ENCODE measurements around the gene ELL3. TPM values are rescaled to one million over a fixed set of nuclear protein-coding genes. Genes with fewer than 3 reads are reported as not detected.
A peak's percentile ranks its signal among the peaks of the same experiment; 100 is the strongest.
"Not testable (repeated sequence)": the region's sequence is repeated elsewhere in the genome, so short reads cannot be mapped to it uniquely, and the experiment has no call there.

The ELL3 gene
- total RNA-seq, 1 donor, result 3.6 TPM

GRCh38 chr15:43735416-43735815 is 41.4 kb downstream of the ELL3 start:
- Histone ChIP-seq H4K20me1 (ENCODE audit: insufficient read depth, low read length) (no peaks in the 10 kb centered on the region), H3K79me2 (ENCODE audit: insufficient read depth, low read length) (no peaks in the 10 kb centered on the region), H3K4me3 (ENCODE audit: insufficient read depth, low read length) (no peak overlapping the region), H3K4me2 (ENCODE audit: insufficient read depth, low read length) (peak overlapping the region; percentile 20), H3K27ac (ENCODE audit: low read depth, low read length) (no peak overlapping the region), H3K9me3 (ENCODE audit: low read depth, low read length) (no peaks in the 10 kb centered on the region), H3K27me3 (ENCODE audit: insufficient read depth, low read length) (no peaks in the 10 kb centered on the region), H3K36me3 (ENCODE audit: insufficient read depth, low read length) (no peaks in the 10 kb centered on the region), H2AFZ (ENCODE audit: low read length) (no peak overlapping the region), H3K4me1 (ENCODE audit: insufficient read depth, low read length) (peaks cover 2% of the 10 kb centered on the region)
- TF ChIP-seq, protein P1, sequence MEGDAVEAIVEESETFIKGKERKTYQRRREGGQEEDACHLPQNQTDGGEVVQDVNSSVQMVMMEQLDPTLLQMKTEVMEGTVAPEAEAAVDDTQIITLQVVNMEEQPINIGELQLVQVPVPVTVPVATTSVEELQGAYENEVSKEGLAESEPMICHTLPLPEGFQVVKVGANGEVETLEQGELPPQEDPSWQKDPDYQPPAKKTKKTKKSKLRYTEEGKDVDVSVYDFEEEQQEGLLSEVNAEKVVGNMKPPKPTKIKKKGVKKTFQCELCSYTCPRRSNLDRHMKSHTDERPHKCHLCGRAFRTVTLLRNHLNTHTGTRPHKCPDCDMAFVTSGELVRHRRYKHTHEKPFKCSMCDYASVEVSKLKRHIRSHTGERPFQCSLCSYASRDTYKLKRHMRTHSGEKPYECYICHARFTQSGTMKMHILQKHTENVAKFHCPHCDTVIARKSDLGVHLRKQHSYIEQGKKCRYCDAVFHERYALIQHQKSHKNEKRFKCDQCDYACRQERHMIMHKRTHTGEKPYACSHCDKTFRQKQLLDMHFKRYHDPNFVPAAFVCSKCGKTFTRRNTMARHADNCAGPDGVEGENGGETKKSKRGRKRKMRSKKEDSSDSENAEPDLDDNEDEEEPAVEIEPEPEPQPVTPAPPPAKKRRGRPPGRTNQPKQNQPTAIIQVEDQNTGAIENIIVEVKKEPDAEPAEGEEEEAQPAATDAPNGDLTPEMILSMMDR (IDR thresholded peaks at IDR 0.05; ENCODE audit: extremely low read depth, low read depth, low read length), result no peak
- no peak for DNase-seq (ENCODE audit: insufficient read length, low spot score, missing footprints)

DNA sequence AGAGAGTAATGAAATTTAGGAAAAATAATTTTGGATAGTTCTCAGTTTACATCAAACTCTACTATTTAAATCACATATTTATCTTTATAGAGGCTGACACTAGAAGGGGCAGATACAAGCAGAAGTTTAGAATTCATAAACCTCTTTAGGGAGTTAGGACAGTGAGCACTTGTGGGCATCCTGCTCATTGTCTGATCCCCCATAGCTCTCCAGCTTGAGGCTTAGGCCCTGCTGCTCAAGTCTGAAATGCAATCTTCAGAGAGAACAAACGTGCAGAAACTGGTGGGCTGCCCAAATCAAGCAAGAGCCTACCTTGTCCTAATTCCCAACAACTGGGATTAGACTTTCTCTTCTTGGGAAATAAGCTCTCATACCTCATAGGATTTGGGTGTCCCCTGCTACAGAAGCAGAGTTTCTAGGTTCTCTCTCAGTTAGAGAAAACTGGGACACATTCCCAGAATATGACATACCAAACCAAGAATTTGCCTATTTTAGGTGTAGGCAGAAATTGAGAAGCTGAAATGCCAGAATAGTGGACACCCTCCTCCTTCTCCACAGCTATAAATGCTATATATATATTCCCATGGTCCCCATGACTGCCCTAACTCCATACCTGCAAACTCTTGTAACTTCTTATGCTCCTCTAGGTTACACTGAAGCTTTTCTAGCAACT is 48.6 kb downstream of the ELL3 start:
- H3K4me3 ChIP-seq (ENCODE audit: insufficient read depth, low read length); H3K27ac ChIP-seq (ENCODE audit: low read depth, low read length); H2AFZ ChIP-seq (ENCODE audit: low read length); H4K20me1 ChIP-seq (ENCODE audit: insufficient read depth, low read length); H3K79me2 ChIP-seq (ENCODE audit: insufficient read depth, low read length); H3K9me3 ChIP-seq (ENCODE audit: low read depth, low read length); H3K36me3 ChIP-seq (ENCODE audit: insufficient read depth, low read length); H3K27me3 ChIP-seq (ENCODE audit: insufficient read depth, low read length); H3K4me1 ChIP-seq (ENCODE audit: insufficient read depth, low read length): not testable (repeated sequence)
- peak overlapping the region; percentile 45 for H3K4me2 ChIP-seq (ENCODE audit: insufficient read depth, low read length)
- DNase-seq (ENCODE audit: insufficient read length, low spot score, missing footprints), result peak; percentile 51

GRCh38 chr15:43726306-43726705 is 50.5 kb downstream of the ELL3 start:
- not testable (repeated sequence) for H3K79me2 ChIP-seq (ENCODE audit: insufficient read depth, low read length); H3K27me3 ChIP-seq (ENCODE audit: insufficient read depth, low read length); H3K36me3 ChIP-seq (ENCODE audit: insufficient read depth, low read length); H3K4me1 ChIP-seq (ENCODE audit: insufficient read depth, low read length); DNase-seq (ENCODE audit: insufficient read length, low spot score, missing footprints); H2AFZ ChIP-seq (ENCODE audit: low read length); H3K4me2 ChIP-seq (ENCODE audit: insufficient read depth, low read length); H3K27ac ChIP-seq (ENCODE audit: low read depth, low read length); H3K4me3 ChIP-seq (ENCODE audit: insufficient read depth, low read length); H4K20me1 ChIP-seq (ENCODE audit: insufficient read depth, low read length); H3K9me3 ChIP-seq (ENCODE audit: low read depth, low read length)

DNA sequence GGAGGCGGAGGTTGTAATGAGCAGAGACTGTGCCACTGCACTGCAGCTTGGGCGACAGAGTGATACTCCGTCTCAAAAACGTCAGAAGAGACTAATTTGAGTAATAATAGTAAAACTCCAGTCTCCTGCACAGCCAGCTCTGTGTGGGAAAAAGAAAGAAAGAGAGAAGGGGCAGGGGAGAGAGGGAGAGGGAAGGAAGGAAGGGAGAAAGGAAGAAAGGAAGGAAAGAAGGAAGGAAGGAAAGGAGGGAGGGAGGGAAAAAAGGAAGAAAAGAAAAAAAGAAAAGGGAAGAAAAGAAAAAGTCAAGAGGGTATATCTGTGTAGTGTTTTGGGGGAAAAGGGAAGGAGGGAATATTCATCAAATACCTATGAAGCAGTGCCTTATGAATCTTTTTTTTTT is 53.6 kb downstream of the ELL3 start:
- Histone ChIP-seq H2AFZ (ENCODE audit: low read length) (no peak overlapping the region), H3K4me1 (ENCODE audit: insufficient read depth, low read length) (peaks cover under 1% of the 10 kb centered on the region), H3K4me2 (ENCODE audit: insufficient read depth, low read length) (no peak overlapping the region), H3K27me3 (ENCODE audit: insufficient read depth, low read length) (no peaks in the 10 kb centered on the region), H3K27ac (ENCODE audit: low read depth, low read length) (no peak overlapping the region), H3K36me3 (ENCODE audit: insufficient read depth, low read length) (no peaks in the 10 kb centered on the region), H3K4me3 (ENCODE audit: insufficient read depth, low read length) (no peak overlapping the region), H3K79me2 (ENCODE audit: insufficient read depth, low read length) (no peaks in the 10 kb centered on the region), H3K9me3 (ENCODE audit: low read depth, low read length) (no peaks in the 10 kb centered on the region), H4K20me1 (ENCODE audit: insufficient read depth, low read length) (no peaks in the 10 kb centered on the region)
- DNase-seq (ENCODE audit: insufficient read length, low spot score, missing footprints), result no peak
- TF ChIP-seq, protein P1 (IDR thresholded peaks at IDR 0.05; ENCODE audit: extremely low read depth, low read depth, low read length), result no peak

Small RNAs within 50 kb of the gene (small RNA-seq; reads per million reads assigned to genes)
- gene MIR1282, result not detected
- not detected for gene RNU6-354P

Other genes starting within 250 kb of the ELL3 start
- 20.3 and 45.1 TPM in 2 replicates for gene PPIP5K1, start 186.8 kb downstream of the ELL3 start, total RNA-seq
- not detected in 2 replicates for gene CKMT1B, start 182.9 kb downstream of the ELL3 start, total RNA-seq
- under 0.01 TPM in 2 replicates for gene STRC, start 158.2 kb downstream of the ELL3 start, total RNA-seq
- 1.1 and 3.8 TPM in 2 replicates for gene CATSPER2, start 128.1 kb downstream of the ELL3 start, total RNA-seq
- not detected in 2 replicates for gene CKMT1A, start 83.1 kb downstream of the ELL3 start, total RNA-seq
- 160 and 173 TPM in 2 replicates for gene PDIA3, start 30.5 kb downstream of the ELL3 start, total RNA-seq
- gene SERF2, start 15.4 kb upstream of the ELL3 start, total RNA-seq, result 432 and 461 TPM in 2 replicates
- gene SERINC4, start 23.3 kb upstream of the ELL3 start, total RNA-seq, result not detected in 2 replicates
- 5.4 and 6.5 TPM in 2 replicates for gene HYPK, start 23.6 kb upstream of the ELL3 start, total RNA-seq
- 14.7 and 16.6 TPM in 2 replicates for gene MFAP1, start 47.7 kb upstream of the ELL3 start, total RNA-seq
- 6.5 and 7.6 TPM in 2 replicates for gene WDR76, start 50.0 kb upstream of the ELL3 start, total RNA-seq

Measured in osteoblast (primary cell).